T-helper 2 cell treated with Interferon-gamma antibody and Interleukin-4, amounts not matched to agents 5 μg/mL and 100 μg/mL, for 36 hours (primary cell): ENCODE data around the gene EVA1C.
"Not testable (repeated sequence)": the region's sequence is repeated elsewhere in the genome, so short reads cannot be mapped to it uniquely, and the experiment has no call there.

Experiments used
- DNase-seq: peaks from one replicate; pipeline ENCODE4 v3.0.0; 2021; ENCODE audit warnings: low spot score
- H3K27ac Mint-ChIP-seq: one replicate; pipeline ENCODE4 v1.8.0; 2021; ENCODE audit warnings: mild to moderate bottlenecking, mixed read lengths
- H3K27me3 Mint-ChIP-seq: one replicate; pipeline ENCODE4 v1.8.0; 2021; ENCODE audit warnings: low read depth, mixed read lengths
- H3K36me3 Mint-ChIP-seq: one replicate; pipeline ENCODE4 v1.8.0; 2021; ENCODE audit warnings: low read depth, mixed read lengths
- H3K4me1 Mint-ChIP-seq: one replicate; pipeline ENCODE4 v1.8.0; 2021; ENCODE audit warnings: low read depth, mixed read lengths
- H3K4me3 Mint-ChIP-seq: one replicate; pipeline ENCODE4 v1.8.0; 2022; ENCODE audit warnings: mild to moderate bottlenecking, moderate library complexity, mixed read lengths
- H3K9me3 Mint-ChIP-seq: one replicate; pipeline ENCODE4 v1.8.0; 2021; ENCODE audit warnings: mixed read lengths

The EVA1C gene

GRCh38 chr21:32520875-32521735 lies 108.6 kb downstream of the EVA1C start:
- no peak for DNase-seq
- Mint-ChIP-seq H3K4me1 (no peaks in the 10 kb centered on the region), H3K27ac (no peak overlapping the region), H3K27me3 (no peaks in the 10 kb centered on the region), H3K9me3 (no peaks in the 10 kb centered on the region), H3K36me3 (no peaks in the 10 kb centered on the region), H3K4me3 (no peak overlapping the region)

GRCh38 chr21:32521736-32522355 lies 109.3 kb downstream of the EVA1C start:
- no peaks in the 10 kb centered on the region for H3K4me1 Mint-ChIP-seq
- DNase-seq = no peak
- H3K4me3 Mint-ChIP-seq = no peak overlapping the region
- H3K27me3 Mint-ChIP-seq = no peaks in the 10 kb centered on the region
- H3K36me3 Mint-ChIP-seq = no peaks in the 10 kb centered on the region
- H3K27ac Mint-ChIP-seq = no peak overlapping the region
- H3K9me3 Mint-ChIP-seq = no peaks in the 10 kb centered on the region

- no peak overlapping the region for H3K27ac Mint-ChIP-seq
- no peaks in the 10 kb centered on the region for H3K9me3 Mint-ChIP-seq
- H3K4me1 Mint-ChIP-seq = no peaks in the 10 kb centered on the region
- H3K27me3 Mint-ChIP-seq = no peaks in the 10 kb centered on the region
- H3K4me3 Mint-ChIP-seq = no peak overlapping the region
- no peaks in the 10 kb centered on the region for H3K36me3 Mint-ChIP-seq
- DNase-seq = no peak
Measured at GRCh38 chr21:32523463-32523862, 111.0 kb downstream of the EVA1C start.

GRCh38 chr21:32523988-32524719 lies 111.6 kb downstream of the EVA1C start:
- Mint-ChIP-seq H3K9me3 (no peaks in the 10 kb centered on the region), H3K36me3 (no peaks in the 10 kb centered on the region), H3K4me3 (no peak overlapping the region), H3K27me3 (no peaks in the 10 kb centered on the region), H3K27ac (no peak overlapping the region), H3K4me1 (no peaks in the 10 kb centered on the region)
- no peak for DNase-seq

GRCh38 chr21:32525282-32525681 lies 112.8 kb downstream of the EVA1C start:
- Mint-ChIP-seq H3K27me3 (no peaks in the 10 kb centered on the region), H3K4me1 (no peaks in the 10 kb centered on the region), H3K9me3 (no peaks in the 10 kb centered on the region), H3K4me3 (no peak overlapping the region), H3K36me3 (no peaks in the 10 kb centered on the region), H3K27ac (no peak overlapping the region)
- DNase-seq = no peak

- Mint-ChIP-seq H3K4me1 (no peaks in the 10 kb centered on the region), H3K9me3 (no peaks in the 10 kb centered on the region), H3K27ac (no peak overlapping the region), H3K4me3 (no peak overlapping the region), H3K27me3 (no peaks in the 10 kb centered on the region), H3K36me3 (no peaks in the 10 kb centered on the region)
- DNase-seq = no peak
Measured at GRCh38 chr21:32529679-32530078, 117.2 kb downstream of the EVA1C start.

- DNase-seq, H3K4me3 Mint-ChIP-seq, H3K4me1 Mint-ChIP-seq, H3K36me3 Mint-ChIP-seq, H3K9me3 Mint-ChIP-seq, H3K27me3 Mint-ChIP-seq, H3K27ac Mint-ChIP-seq: not testable (repeated sequence)
Measured at GRCh38 chr21:32530809-32531208, 118.3 kb downstream of the EVA1C start.

GRCh38 chr21:32531561-32531960 lies 119.1 kb downstream of the EVA1C start:
- not testable (repeated sequence) for H3K9me3 Mint-ChIP-seq, H3K4me3 Mint-ChIP-seq, H3K27me3 Mint-ChIP-seq, H3K4me1 Mint-ChIP-seq, DNase-seq, H3K27ac Mint-ChIP-seq, H3K36me3 Mint-ChIP-seq

- Mint-ChIP-seq H3K9me3 (no peaks in the 10 kb centered on the region), H3K27ac (no peak overlapping the region), H3K27me3 (no peaks in the 10 kb centered on the region), H3K36me3 (no peaks in the 10 kb centered on the region), H3K4me3 (no peak overlapping the region), H3K4me1 (peaks cover 4% of the 10 kb centered on the region)
- DNase-seq = no peak
Measured at GRCh38 chr21:32532636-32533035, 120.1 kb downstream of the EVA1C start.

GRCh38 chr21:32533053-32533452 lies 120.5 kb downstream of the EVA1C start:
- H3K27me3 Mint-ChIP-seq = no peaks in the 10 kb centered on the region
- no peaks in the 10 kb centered on the region for H3K36me3 Mint-ChIP-seq
- no peaks in the 10 kb centered on the region for H3K9me3 Mint-ChIP-seq
- H3K4me3 Mint-ChIP-seq = no peak overlapping the region
- DNase-seq = no peak
- H3K27ac Mint-ChIP-seq = no peak overlapping the region
- H3K4me1 Mint-ChIP-seq = peaks cover 4% of the 10 kb centered on the region

GRCh38 chr21:32533611-32534010 lies 121.1 kb downstream of the EVA1C start:
- Mint-ChIP-seq H3K27ac (no peak overlapping the region), H3K36me3 (no peaks in the 10 kb centered on the region), H3K27me3 (no peaks in the 10 kb centered on the region), H3K4me3 (no peak overlapping the region), H3K4me1 (peaks cover 5% of the 10 kb centered on the region), H3K9me3 (no peaks in the 10 kb centered on the region)
- DNase-seq = no peak

GRCh38 chr21:32534113-32534512 lies 121.6 kb downstream of the EVA1C start:
- H3K36me3 Mint-ChIP-seq = no peaks in the 10 kb centered on the region
- no peaks in the 10 kb centered on the region for H3K9me3 Mint-ChIP-seq
- peaks cover 5% of the 10 kb centered on the region for H3K4me1 Mint-ChIP-seq
- no peaks in the 10 kb centered on the region for H3K27me3 Mint-ChIP-seq
- no peak overlapping the region for H3K4me3 Mint-ChIP-seq
- DNase-seq = no peak
- no peak overlapping the region for H3K27ac Mint-ChIP-seq

- H3K9me3 Mint-ChIP-seq = no peaks in the 10 kb centered on the region
Measured at GRCh38 chr21:32535612-32536011, 123.1 kb downstream of the EVA1C start.

GRCh38 chr21:32537569-32537881 lies 125.0 kb downstream of the EVA1C start:
- Mint-ChIP-seq H3K27ac (no peak overlapping the region), H3K9me3 (no peaks in the 10 kb centered on the region), H3K4me1 (peaks cover 5% of the 10 kb centered on the region), H3K4me3 (no peak overlapping the region), H3K27me3 (no peaks in the 10 kb centered on the region), H3K36me3 (no peaks in the 10 kb centered on the region)
- no peak for DNase-seq

More at GRCh38 chr21:32535612-32536011, 123.1 kb downstream of the EVA1C start:
- no peak for DNase-seq
- no peaks in the 10 kb centered on the region for H3K27me3 Mint-ChIP-seq
- no peaks in the 10 kb centered on the region for H3K36me3 Mint-ChIP-seq
- peaks cover 5% of the 10 kb centered on the region for H3K4me1 Mint-ChIP-seq
- H3K4me3 Mint-ChIP-seq = no peak overlapping the region
- no peak overlapping the region for H3K27ac Mint-ChIP-seq
